SK-N-SH treated with all-trans-retinoic acid at 6 μM for 48 hours (cell line): ENCODE data around the gene RIPOR3.

Source experiments
- ATAC-seq: fragments of 200-7000 bp; cut with Tn5 transposase; 3 replicates; pipeline ENCODE4 v1.9.1; 2020; ENCODE audit warnings: mild to moderate bottlenecking, moderate library complexity
- ARNTL ChIP-seq: fragments of 450-650 bp; formaldehyde crosslinking; IDR thresholded peaks from 2 replicates; pipeline ENCODE4 v1.5.0; 2020; ENCODE audit warnings: low read depth, mild to moderate bottlenecking, moderate library complexity, borderline replicate concordance
- BACH2 ChIP-seq: fragments of 250-450 bp; sonication (Bioruptor Pico); IDR thresholded peaks from 2 replicates; pipeline ENCODE4 v1.9.0; 2021; ENCODE audit warnings: mild to moderate bottlenecking, borderline replicate concordance
- CSDC2 ChIP-seq: fragments of 250-450 bp; sonication (Bioruptor Pico); IDR thresholded peaks from 2 replicates; pipeline ENCODE4 v1.5.0; 2020; ENCODE audit warnings: mild to moderate bottlenecking, moderate library complexity
- ESRRG ChIP-seq: fragments of 250-450 bp; sonication (Bioruptor Pico); IDR thresholded peaks from 2 replicates; pipeline ENCODE4 v1.6.1; 2021; ENCODE audit warnings: mild to moderate bottlenecking
- GLIS3 ChIP-seq: fragments of 250-450 bp; sonication (Bioruptor Pico); IDR thresholded peaks from 2 replicates; pipeline ENCODE4 v1.5.0; 2020; ENCODE audit warnings: mild to moderate bottlenecking, moderate library complexity
- ISL1 ChIP-seq: fragments of 250-450 bp; sonication (Bioruptor Pico); IDR thresholded peaks from 2 replicates; pipeline ENCODE4 v2.1.2; 2022; ENCODE audit warnings: mild to moderate bottlenecking, moderate library complexity
- OSR1 ChIP-seq: fragments of 250-450 bp; sonication (Bioruptor Pico); IDR thresholded peaks from 2 replicates; pipeline ENCODE4 v1.8.0; 2022; ENCODE audit warnings: moderate library complexity, mild to moderate bottlenecking, inconsistent platforms
- PATZ1 ChIP-seq: fragments of 250-450 bp; sonication (Bioruptor Pico); IDR thresholded peaks from 2 replicates; pipeline ENCODE4 v1.8.0; 2020; ENCODE audit warnings: mild to moderate bottlenecking, moderate library complexity, borderline replicate concordance
- PPARA ChIP-seq: fragments of 250-450 bp; sonication (Bioruptor Pico); IDR thresholded peaks from 2 replicates; pipeline ENCODE4 v1.5.0; 2020; ENCODE audit warnings: mild to moderate bottlenecking, borderline replicate concordance
- RARB ChIP-seq: fragments of 250-450 bp; sonication (Bioruptor Pico); IDR thresholded peaks from 2 replicates; pipeline ENCODE4 v1.8.0; 2021; ENCODE audit warnings: mild to moderate bottlenecking, moderate library complexity
- SNAI2 ChIP-seq: fragments of 250-450 bp; sonication (Bioruptor Pico); IDR thresholded peaks from 2 replicates; pipeline ENCODE4 v1.5.0; 2020; ENCODE audit warnings: mild to moderate bottlenecking, moderate library complexity
- TOX ChIP-seq: fragments of 250-450 bp; sonication (Bioruptor Pico); IDR thresholded peaks from 2 replicates; pipeline ENCODE4 v1.8.0; 2021; ENCODE audit warnings: mild to moderate bottlenecking, moderate library complexity, borderline replicate concordance
- ZC3H10 ChIP-seq: fragments of 250-450 bp; sonication (Bioruptor Pico); IDR thresholded peaks from 2 replicates; pipeline ENCODE4 v1.5.1; 2021; ENCODE audit warnings: mild to moderate bottlenecking, moderate library complexity
- ZFP3 ChIP-seq: fragments of 250-450 bp; sonication (Bioruptor Pico); IDR thresholded peaks from 2 replicates; pipeline ENCODE4 v1.5.0; 2020; ENCODE audit warnings: mild to moderate bottlenecking, moderate library complexity
- ZFP30 ChIP-seq: fragments of 450-650 bp; formaldehyde crosslinking; IDR thresholded peaks from 2 replicates; pipeline ENCODE4 v1.5.0; 2022; ENCODE audit warnings: mild to moderate bottlenecking, moderate library complexity
- ZNF565 ChIP-seq: fragments of 450-650 bp; formaldehyde crosslinking; conservative IDR thresholded peaks from 2 replicates; pipeline ENCODE4 v1.5.0; 2020; ENCODE audit warnings: low read depth, mild to moderate bottlenecking, moderate library complexity
- ZNF8 ChIP-seq: fragments of 450-650 bp; formaldehyde crosslinking; IDR thresholded peaks from 2 replicates; pipeline ENCODE4 v1.5.0; 2020; ENCODE audit warnings: mild to moderate bottlenecking, moderate library complexity
- TF ChIP-seq, protein P1 (sequence below): fragments of 250-450 bp; sonication (Bioruptor Pico); IDR thresholded peaks from 2 replicates; pipeline ENCODE4 v1.5.1; 2021; ENCODE audit warnings: mild to moderate bottlenecking, moderate library complexity
- TF ChIP-seq, protein P2 (sequence below): fragments of 250-450 bp; sonication (Bioruptor Pico); IDR thresholded peaks from 2 replicates; pipeline ENCODE4 v1.5.1; 2020; ENCODE audit warnings: low read depth, mild to moderate bottlenecking, moderate library complexity
- TF ChIP-seq, protein P3 (sequence below): fragments of 250-450 bp; sonication (Bioruptor Pico); IDR thresholded peaks from 2 replicates; pipeline ENCODE4 v1.5.0; 2020; ENCODE audit warnings: mild to moderate bottlenecking, moderate library complexity

Gene RIPOR3

GRCh38 chr20:50694379-50695134 lies 3.2 kb upstream of the RIPOR3 start:
- no peak for ATAC-seq
- no peak for TF ChIP-seq BACH2 (CRISPR knock-in tag)
- TF ChIP-seq, protein P1, sequence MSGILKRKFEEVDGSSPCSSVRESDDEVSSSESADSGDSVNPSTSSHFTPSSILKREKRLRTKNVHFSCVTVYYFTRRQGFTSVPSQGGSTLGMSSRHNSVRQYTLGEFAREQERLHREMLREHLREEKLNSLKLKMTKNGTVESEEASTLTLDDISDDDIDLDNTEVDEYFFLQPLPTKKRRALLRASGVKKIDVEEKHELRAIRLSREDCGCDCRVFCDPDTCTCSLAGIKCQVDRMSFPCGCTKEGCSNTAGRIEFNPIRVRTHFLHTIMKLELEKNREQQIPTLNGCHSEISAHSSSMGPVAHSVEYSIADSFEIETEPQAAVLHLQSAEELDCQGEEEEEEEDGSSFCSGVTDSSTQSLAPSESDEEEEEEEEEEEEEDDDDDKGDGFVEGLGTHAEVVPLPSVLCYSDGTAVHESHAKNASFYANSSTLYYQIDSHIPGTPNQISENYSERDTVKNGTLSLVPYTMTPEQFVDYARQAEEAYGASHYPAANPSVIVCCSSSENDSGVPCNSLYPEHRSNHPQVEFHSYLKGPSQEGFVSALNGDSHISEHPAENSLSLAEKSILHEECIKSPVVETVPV (CRISPR knock-in tag) = no peak
- TF ChIP-seq, protein P2, sequence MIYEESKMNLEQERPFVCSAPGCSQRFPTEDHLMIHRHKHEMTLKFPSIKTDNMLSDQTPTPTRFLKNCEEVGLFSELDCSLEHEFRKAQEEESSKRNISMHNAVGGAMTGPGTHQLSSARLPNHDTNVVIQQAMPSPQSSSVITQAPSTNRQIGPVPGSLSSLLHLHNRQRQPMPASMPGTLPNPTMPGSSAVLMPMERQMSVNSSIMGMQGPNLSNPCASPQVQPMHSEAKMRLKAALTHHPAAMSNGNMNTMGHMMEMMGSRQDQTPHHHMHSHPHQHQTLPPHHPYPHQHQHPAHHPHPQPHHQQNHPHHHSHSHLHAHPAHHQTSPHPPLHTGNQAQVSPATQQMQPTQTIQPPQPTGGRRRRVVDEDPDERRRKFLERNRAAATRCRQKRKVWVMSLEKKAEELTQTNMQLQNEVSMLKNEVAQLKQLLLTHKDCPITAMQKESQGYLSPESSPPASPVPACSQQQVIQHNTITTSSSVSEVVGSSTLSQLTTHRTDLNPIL (CRISPR knock-in tag) = no peak
- TF ChIP-seq ZFP30 (CRISPR knock-in tag) = no peak
- no peak for TF ChIP-seq GLIS3 (CRISPR knock-in tag)
- TF ChIP-seq OSR1 (CRISPR knock-in tag) = no peak
- no peak for TF ChIP-seq ZNF565
- TF ChIP-seq ZFP3 (CRISPR knock-in tag) = no peak
- TF ChIP-seq RARB (CRISPR knock-in tag) = no peak
- TF ChIP-seq TOX (CRISPR knock-in tag) = no peak
- no peak for TF ChIP-seq PATZ1 (CRISPR knock-in tag)
- TF ChIP-seq, all 23 proteins: peak for 0

GRCh38 chr20:50693001-50693400 lies 1.7 kb upstream of the RIPOR3 start:
- TF ChIP-seq ZFP30 (CRISPR knock-in tag) (no peak), ZC3H10 (CRISPR knock-in tag) (no peak), ESRRG (CRISPR knock-in tag) (no peak), ZNF8 (CRISPR knock-in tag) (no peak), PPARA (no peak), OSR1 (CRISPR knock-in tag) (no peak), SNAI2 (CRISPR knock-in tag) (no peak), CSDC2 (CRISPR knock-in tag) (no peak), GLIS3 (CRISPR knock-in tag) (no peak), BACH2 (CRISPR knock-in tag) (no peak), ISL1 (CRISPR knock-in tag) (no peak), RARB (CRISPR knock-in tag) (no peak), PATZ1 (CRISPR knock-in tag) (no peak), ZNF565 (no peak), ARNTL (CRISPR knock-in tag) (no peak)
- TF ChIP-seq, protein P3, sequence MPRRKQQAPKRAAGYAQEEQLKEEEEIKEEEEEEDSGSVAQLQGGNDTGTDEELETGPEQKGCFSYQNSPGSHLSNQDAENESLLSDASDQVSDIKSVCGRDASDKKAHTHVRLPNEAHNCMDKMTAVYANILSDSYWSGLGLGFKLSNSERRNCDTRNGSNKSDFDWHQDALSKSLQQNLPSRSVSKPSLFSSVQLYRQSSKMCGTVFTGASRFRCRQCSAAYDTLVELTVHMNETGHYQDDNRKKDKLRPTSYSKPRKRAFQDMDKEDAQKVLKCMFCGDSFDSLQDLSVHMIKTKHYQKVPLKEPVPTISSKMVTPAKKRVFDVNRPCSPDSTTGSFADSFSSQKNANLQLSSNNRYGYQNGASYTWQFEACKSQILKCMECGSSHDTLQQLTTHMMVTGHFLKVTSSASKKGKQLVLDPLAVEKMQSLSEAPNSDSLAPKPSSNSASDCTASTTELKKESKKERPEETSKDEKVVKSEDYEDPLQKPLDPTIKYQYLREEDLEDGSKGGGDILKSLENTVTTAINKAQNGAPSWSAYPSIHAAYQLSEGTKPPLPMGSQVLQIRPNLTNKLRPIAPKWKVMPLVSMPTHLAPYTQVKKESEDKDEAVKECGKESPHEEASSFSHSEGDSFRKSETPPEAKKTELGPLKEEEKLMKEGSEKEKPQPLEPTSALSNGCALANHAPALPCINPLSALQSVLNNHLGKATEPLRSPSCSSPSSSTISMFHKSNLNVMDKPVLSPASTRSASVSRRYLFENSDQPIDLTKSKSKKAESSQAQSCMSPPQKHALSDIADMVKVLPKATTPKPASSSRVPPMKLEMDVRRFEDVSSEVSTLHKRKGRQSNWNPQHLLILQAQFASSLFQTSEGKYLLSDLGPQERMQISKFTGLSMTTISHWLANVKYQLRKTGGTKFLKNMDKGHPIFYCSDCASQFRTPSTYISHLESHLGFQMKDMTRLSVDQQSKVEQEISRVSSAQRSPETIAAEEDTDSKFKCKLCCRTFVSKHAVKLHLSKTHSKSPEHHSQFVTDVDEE (CRISPR knock-in tag) = no peak
- TF ChIP-seq, protein P1 (CRISPR knock-in tag) = no peak
- TF ChIP-seq, protein P2 (CRISPR knock-in tag) = no peak
- ATAC-seq = no peak
